T-helper 17 cell (primary cell): ENCODE data around the gene SPHK2. TPM values are rescaled to one million over a fixed set of nuclear protein-coding genes. Genes with fewer than 3 reads are reported as not detected.
"Not testable (repeated sequence)": the region's sequence is repeated elsewhere in the genome, so short reads cannot be mapped to it uniquely, and the experiment has no call there.

Experiments used
- ATAC-seq: fragments of 150-1000 bp; cut with Tn5 transposase; 2 replicates; pipeline ENCODE4 v1.10.0; 2021; ENCODE audit warnings: mild to moderate bottlenecking, moderate library complexity
- DNase-seq, 3 donors: peaks; one replicate each; pipeline versions ENCODE4 v3.0.0 to v3.0.0-alpha.2; 2020 to 2021
- H3K9me3 ChIP-seq: one replicate; pipeline ENCODE4 v1.7.0; 2013; ENCODE audit warnings: low read length, mild to moderate bottlenecking; ENCODE audit not compliant: control insufficient read depth, poor library complexity, severe bottlenecking
- H3K27ac Mint-ChIP-seq: one replicate; pipeline ENCODE4 v1.8.0; 2022; ENCODE audit warnings: mild to moderate bottlenecking, moderate library complexity, mixed read lengths
- H3K27me3 Mint-ChIP-seq: one replicate; pipeline ENCODE4 v1.8.0; 2022; ENCODE audit warnings: mixed read lengths
- H3K36me3 Mint-ChIP-seq: one replicate; pipeline ENCODE4 v1.8.0; 2022; ENCODE audit warnings: low read depth, mixed read lengths
- H3K4me1 Mint-ChIP-seq: one replicate; pipeline ENCODE4 v1.8.0; 2022; ENCODE audit warnings: mild to moderate bottlenecking, mixed read lengths
- H3K4me3 Mint-ChIP-seq: one replicate; pipeline ENCODE4 v1.8.0; 2022; ENCODE audit warnings: mild to moderate bottlenecking, moderate library complexity, mixed read lengths
- total RNA-seq, 4 donors: library from RNA in 2 of 4; stranded (reverse) in 2 of 4; gene quantifications; one replicate each; pipeline ENCODE4 v1.2.3 and lab custom pipeline; 2022 to 2026

Gene SPHK2
- total RNA-seq (10 to 100 TPM; 11.9 to 12.6 TPM), total RNA-seq (lab: John Stamatoyannopoulos, UW) (11.8 to 13.7 reads per million in 2 donors)

DNA sequence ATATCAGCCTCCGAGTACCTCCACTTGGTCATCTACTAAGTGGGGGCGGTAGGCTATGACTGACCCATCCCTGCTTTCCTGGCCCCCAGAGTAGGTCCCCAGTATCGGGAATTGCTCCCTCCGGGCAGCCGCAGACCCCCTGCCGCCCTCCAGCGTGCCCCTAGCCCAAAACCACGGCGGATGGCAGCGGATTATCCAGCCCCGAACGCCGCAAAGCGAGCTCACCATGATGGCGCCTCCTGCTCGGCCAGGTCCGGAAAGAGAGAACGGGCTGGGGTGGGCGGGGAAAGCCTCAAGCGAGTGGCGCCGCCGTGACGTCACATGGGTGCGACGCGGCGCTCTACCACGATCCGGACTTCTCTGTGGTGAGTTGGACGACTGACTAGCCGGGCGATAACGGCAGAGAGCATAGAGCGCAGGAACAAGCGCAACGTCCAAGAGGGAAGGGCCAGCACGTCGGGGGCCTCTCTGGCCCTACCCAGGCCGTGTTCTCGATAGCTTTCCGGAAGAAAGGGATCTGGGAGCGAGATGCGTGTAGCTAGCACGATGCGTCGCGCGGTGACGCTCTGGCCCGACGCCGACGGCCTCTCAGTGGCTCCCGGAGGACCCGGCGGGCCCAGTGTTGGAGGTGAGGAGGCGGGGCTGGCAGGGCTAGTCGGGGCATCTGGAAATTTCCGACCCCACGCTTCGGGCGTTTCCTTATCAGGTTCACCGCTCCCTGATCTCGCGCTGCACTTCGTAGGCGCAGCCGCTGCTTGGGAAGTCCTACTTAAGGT is at the start of gene SPHK2, which contains the start of gene RPL18:
SPHK2 (plus strand) TSS at position 591 of the 776 bp plus-strand sequence. CDS start 1,009 bp downstream, outside the sequence.
RPL18 (minus strand) TSS at position 263 of the 776 bp plus-strand sequence; CDS start at position 228, 35 bp downstream.
- ATAC-seq = peak; percentile 79
- H3K27me3 Mint-ChIP-seq = no peaks in the 10 kb centered on the region

DNA sequence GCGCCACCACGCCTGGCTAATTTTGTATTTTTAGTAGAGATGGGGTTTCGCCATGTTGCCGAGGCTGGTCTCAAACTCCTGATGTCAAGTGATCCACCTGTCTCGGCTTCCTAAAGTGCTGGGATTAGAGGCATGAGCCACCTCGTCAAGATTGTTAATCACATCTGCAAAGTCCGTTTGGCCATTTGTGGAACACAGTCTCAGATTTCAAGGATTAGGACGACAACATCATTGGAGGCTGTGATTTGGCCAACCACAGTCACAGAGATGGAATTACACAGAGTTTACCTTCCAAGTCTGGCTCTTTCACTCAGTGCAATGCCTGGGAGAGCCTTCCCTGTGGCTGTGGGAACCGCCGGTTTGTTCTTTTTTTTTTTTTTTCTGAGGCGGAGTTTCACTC is 49.5 kb upstream of the SPHK2 start:
- ATAC-seq (no peak), DNase-seq (no peak)
- H3K9me3 ChIP-seq = no peaks in the 10 kb centered on the region
- Mint-ChIP-seq H3K4me1 (peaks cover 5% of the 10 kb centered on the region), H3K27me3 (peaks cover 8% of the 10 kb centered on the region), H3K36me3 (peaks cover 2% of the 10 kb centered on the region), H3K4me3 (no peak overlapping the region), H3K27ac (no peak overlapping the region)

More for the DNA sequence above, at the start of gene SPHK2, which contains the start of gene RPL18:
- Mint-ChIP-seq H3K27ac (peak within 1 kb of the TSS; percentile 98), H3K36me3 (peaks cover 7% of the 10 kb centered on the region), H3K4me1 (peaks cover 35% of the 10 kb centered on the region), H3K4me3 (peak within 1 kb of the TSS; percentile 96)
- H3K9me3 ChIP-seq = no peaks in the 10 kb centered on the region
- DNase-seq = peak; percentile 85 to 88 (median 86)

- Mint-ChIP-seq H3K27ac (no peak overlapping the region), H3K4me1 (peaks cover 5% of the 10 kb centered on the region), H3K27me3 (peaks cover 8% of the 10 kb centered on the region), H3K36me3 (peaks cover 2% of the 10 kb centered on the region), H3K4me3 (no peak overlapping the region)
- H3K9me3 ChIP-seq = no peaks in the 10 kb centered on the region
- DNase-seq (no peak), ATAC-seq (no peak)
Observed at GRCh38 chr19:48571378-48572162, 47.7 kb upstream of the SPHK2 start.

DNA sequence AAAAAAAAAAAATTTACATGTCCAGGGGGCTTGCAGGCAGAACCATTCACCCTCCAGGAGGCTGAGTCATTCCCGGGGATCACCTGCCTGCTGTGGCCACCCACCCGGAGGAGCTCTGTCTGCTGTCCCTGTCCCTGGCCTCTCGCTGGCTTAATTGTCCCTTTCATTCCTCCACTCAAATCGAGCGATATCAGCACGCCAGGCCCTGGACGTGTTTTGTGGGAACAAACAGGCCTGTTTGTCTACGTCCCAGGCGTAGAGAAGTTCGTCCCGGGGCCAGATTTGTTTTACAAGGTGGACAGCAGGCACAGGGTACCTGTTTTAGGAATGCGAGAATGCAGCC is 46.2 kb upstream of the SPHK2 start:
- Mint-ChIP-seq H3K27me3 (no peaks in the 10 kb centered on the region), H3K27ac (no peak overlapping the region), H3K4me3 (no peak overlapping the region), H3K36me3 (peaks cover 2% of the 10 kb centered on the region), H3K4me1 (peaks cover 5% of the 10 kb centered on the region)
- no peak for DNase-seq
- H3K9me3 ChIP-seq = no peaks in the 10 kb centered on the region
- no peak for ATAC-seq

DNA sequence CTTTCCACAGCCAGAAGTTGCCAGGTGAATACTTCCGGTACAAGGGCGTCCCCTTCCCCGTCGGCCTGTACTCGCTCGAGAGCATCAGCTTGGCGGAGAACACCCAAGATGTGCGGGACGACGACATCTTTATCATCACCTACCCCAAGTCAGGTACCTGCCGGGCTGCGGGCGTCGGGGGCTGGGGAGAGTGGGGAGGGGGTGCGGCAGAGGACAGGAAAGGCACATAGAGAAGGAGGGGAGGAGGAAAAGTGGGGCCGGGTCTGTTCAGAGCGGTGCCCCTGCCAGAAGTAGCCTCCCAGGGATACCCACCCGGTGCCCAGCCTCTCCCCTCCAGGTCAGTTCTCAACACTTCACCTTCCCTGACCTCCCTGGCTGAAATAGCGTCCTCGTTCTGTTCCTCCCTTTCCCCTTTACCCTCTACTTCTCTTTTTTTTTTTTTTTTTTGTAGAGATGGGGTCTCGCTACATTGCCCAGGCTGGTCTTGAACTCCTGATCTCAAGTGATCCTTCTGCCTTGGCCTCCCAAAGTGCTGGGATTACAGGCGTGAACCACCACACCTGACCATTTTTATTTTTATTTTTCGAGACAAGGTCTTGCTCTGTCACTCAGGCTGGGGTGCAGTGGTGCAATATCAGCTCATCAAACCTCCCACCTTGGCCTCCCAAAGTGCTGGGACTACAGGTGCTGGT is 43.2 kb upstream of the SPHK2 start:
- DNase-seq (no peak), ATAC-seq (no peak)
- H3K27ac Mint-ChIP-seq = no peak overlapping the region
- H3K9me3 ChIP-seq = no peaks in the 10 kb centered on the region
- no peaks in the 10 kb centered on the region for H3K27me3 Mint-ChIP-seq
- H3K4me1 Mint-ChIP-seq = peaks cover 5% of the 10 kb centered on the region
- no peak overlapping the region for H3K4me3 Mint-ChIP-seq
- peaks cover 2% of the 10 kb centered on the region for H3K36me3 Mint-ChIP-seq

GRCh38 chr19:48577908-48578307 is 41.4 kb upstream of the SPHK2 start:
- not testable (repeated sequence) for H3K27ac Mint-ChIP-seq, H3K4me1 Mint-ChIP-seq, H3K27me3 Mint-ChIP-seq, DNase-seq, H3K9me3 ChIP-seq, H3K4me3 Mint-ChIP-seq, H3K36me3 Mint-ChIP-seq, ATAC-seq

DNA sequence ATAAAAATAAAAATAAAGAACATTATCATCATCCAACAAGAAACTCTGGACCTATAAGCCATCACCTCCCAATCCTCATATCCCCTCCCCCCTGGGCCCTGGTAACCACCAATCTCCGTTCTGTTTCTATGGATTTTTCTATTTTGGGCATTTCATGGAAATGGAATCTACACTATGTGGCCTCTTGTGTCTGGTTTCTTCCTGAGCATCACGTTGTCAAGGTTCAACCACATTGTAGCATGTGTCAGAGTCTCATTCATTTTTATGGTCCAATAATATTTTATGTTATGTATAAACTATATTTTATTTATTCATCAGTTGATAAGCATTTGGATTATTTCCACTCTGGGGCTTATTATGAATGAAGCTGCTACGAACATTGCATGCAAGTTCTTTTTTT is 40.4 kb upstream of the SPHK2 start:
- no peaks in the 10 kb centered on the region for H3K9me3 ChIP-seq
- no peaks in the 10 kb centered on the region for H3K27me3 Mint-ChIP-seq
- DNase-seq (no peak), ATAC-seq (no peak)
- no peaks in the 10 kb centered on the region for H3K36me3 Mint-ChIP-seq
- H3K27ac Mint-ChIP-seq = no peak overlapping the region
- H3K4me1 Mint-ChIP-seq = peaks cover 5% of the 10 kb centered on the region
- H3K4me3 Mint-ChIP-seq = no peak overlapping the region

GRCh38 chr19:48582168-48582567 is 37.1 kb upstream of the SPHK2 start:
- H3K36me3 Mint-ChIP-seq = peaks cover 3% of the 10 kb centered on the region
- ATAC-seq = no peak
- no peaks in the 10 kb centered on the region for H3K9me3 ChIP-seq
- H3K27me3 Mint-ChIP-seq = no peaks in the 10 kb centered on the region
- DNase-seq = no peak
- H3K4me1 Mint-ChIP-seq = peaks cover 4% of the 10 kb centered on the region
- H3K4me3 Mint-ChIP-seq = no peak overlapping the region
- no peak overlapping the region for H3K27ac Mint-ChIP-seq

DNA sequence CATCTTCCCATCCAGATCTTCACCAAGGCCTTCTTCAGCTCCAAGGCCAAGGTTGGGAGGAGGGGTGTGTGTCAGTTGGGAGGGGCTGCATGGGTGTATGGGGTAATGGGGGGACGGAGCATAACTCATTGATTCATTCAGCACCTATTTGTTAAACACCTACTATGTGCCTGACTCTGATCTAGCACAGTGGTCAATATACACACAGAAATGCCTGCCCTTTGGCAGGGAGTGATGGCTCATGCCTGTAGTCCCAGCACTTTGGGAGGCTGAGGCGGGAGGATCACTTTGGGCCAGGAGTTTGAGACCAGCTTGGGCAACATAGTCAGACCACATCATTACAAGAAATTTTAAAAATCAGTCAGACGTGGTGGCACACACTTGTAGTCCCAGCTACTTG is 31.9 kb upstream of the SPHK2 start:
- no peaks in the 10 kb centered on the region for H3K9me3 ChIP-seq
- H3K27me3 Mint-ChIP-seq = no peaks in the 10 kb centered on the region

GRCh38 chr19:48588670-48589401 is 30.5 kb upstream of the SPHK2 start:
- ATAC-seq (peak; percentile 92), DNase-seq (peak; percentile 75 to 90 (median 82))
- Mint-ChIP-seq H3K4me1 (peaks cover 22% of the 10 kb centered on the region), H3K27ac (no peak overlapping the region), H3K4me3 (peak overlapping the region; percentile 82), H3K36me3 (peaks cover 3% of the 10 kb centered on the region), H3K27me3 (no peaks in the 10 kb centered on the region)
- no peaks in the 10 kb centered on the region for H3K9me3 ChIP-seq

More for the DNA sequence above, 31.9 kb upstream of the SPHK2 start:
- peaks cover 20% of the 10 kb centered on the region for H3K4me1 Mint-ChIP-seq
- no peak overlapping the region for H3K4me3 Mint-ChIP-seq
- no peak overlapping the region for H3K27ac Mint-ChIP-seq
- DNase-seq = no peak
- no peak for ATAC-seq
- H3K36me3 Mint-ChIP-seq = peaks cover 3% of the 10 kb centered on the region

DNA sequence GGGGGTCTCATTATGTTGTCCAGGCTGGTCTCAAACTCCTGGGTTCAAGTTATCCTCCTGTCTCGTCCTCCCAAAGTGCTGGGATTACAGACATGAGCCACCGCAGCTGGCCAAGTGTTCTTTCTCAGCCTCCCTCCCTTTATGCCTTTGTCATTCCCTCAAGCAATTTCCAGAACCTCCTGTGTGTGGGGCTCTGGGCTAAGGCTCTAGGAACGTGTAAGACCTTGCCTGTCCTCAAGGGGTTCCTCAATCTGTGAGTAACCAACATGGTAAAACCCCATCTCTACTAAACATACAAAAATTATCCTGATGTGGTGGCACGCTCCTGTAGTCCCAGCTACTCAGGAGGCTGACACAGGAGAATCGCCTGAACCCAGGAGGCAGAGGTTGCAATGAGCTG is 28.3 kb upstream of the SPHK2 start:
- ATAC-seq (no peak), DNase-seq (no peak)
- no peaks in the 10 kb centered on the region for H3K27me3 Mint-ChIP-seq
- H3K9me3 ChIP-seq = no peaks in the 10 kb centered on the region
- no peak overlapping the region for H3K4me3 Mint-ChIP-seq
- peaks cover 3% of the 10 kb centered on the region for H3K36me3 Mint-ChIP-seq
- H3K27ac Mint-ChIP-seq = no peak overlapping the region
- peaks cover 27% of the 10 kb centered on the region for H3K4me1 Mint-ChIP-seq

- H3K9me3 ChIP-seq = no peaks in the 10 kb centered on the region
- H3K4me3 Mint-ChIP-seq = peak overlapping the region; percentile 75
- ATAC-seq (no peak), DNase-seq (no peak)
- peak overlapping the region; percentile 78 for H3K27ac Mint-ChIP-seq
- peaks cover 3% of the 10 kb centered on the region for H3K36me3 Mint-ChIP-seq
- H3K4me1 Mint-ChIP-seq = peaks cover 18% of the 10 kb centered on the region
- H3K27me3 Mint-ChIP-seq = peaks cover 5% of the 10 kb centered on the region
Observed at GRCh38 chr19:48595171-48595570, 24.1 kb upstream of the SPHK2 start.
